Small intestine (tissue), 7 donors: Measurements from ENCODE around the gene PHACTR1. TPM values are rescaled to one million over a fixed set of nuclear protein-coding genes. Genes with fewer than 3 reads are reported as not detected.

Experiments used
- DNase-seq, 2 donors: peaks; one replicate each; pipeline versions ENCODE4 v3.0.0 to v3.0.0-alpha.2; 2013
- FAIRE-seq: peaks from 2 replicates; lab custom pipeline; 2012; peaks lifted over from hg19 to GRCh38; lab: Jason Lieb, UNC
- H3K27ac ChIP-seq, 3 donors: one replicate each; pipeline ENCODE4 v1.5.1; 2013; ENCODE audit warnings: low read length in 2 of 3, mild to moderate bottlenecking in 2 of 3, control low read depth in 1 of 3, inconsistent platforms in 1 of 3, low read depth in 1 of 3, moderate library complexity in 1 of 3
- H3K27me3 ChIP-seq, 3 donors: one replicate each; pipeline ENCODE4 v1.6.1; 2013; ENCODE audit warnings: low read length in 3 of 3, inconsistent platforms in 1 of 3; ENCODE audit not compliant: control insufficient read depth in 3 of 3, insufficient read depth in 3 of 3
- H3K36me3 ChIP-seq, 3 donors: one replicate each; pipeline ENCODE4 v1.6.1; 2013; ENCODE audit warnings: low read length in 3 of 3, inconsistent platforms in 1 of 3, low read depth in 1 of 3, mild to moderate bottlenecking in 1 of 3, moderate library complexity in 1 of 3; ENCODE audit not compliant: control insufficient read depth in 3 of 3, insufficient read depth in 2 of 3
- H3K4me1 ChIP-seq, 3 donors: one replicate each; pipeline ENCODE4 v1.6.1; 2013; ENCODE audit warnings: low read length in 2 of 3, inconsistent platforms in 1 of 3, low read depth in 1 of 3, mild to moderate bottlenecking in 1 of 3, moderate library complexity in 1 of 3; ENCODE audit not compliant: control insufficient read depth in 3 of 3, insufficient read depth in 2 of 3
- H3K4me3 ChIP-seq, 3 donors: one replicate each; pipeline ENCODE4 v1.5.1; 2013; ENCODE audit warnings: low read length in 3 of 3, control low read depth in 1 of 3, inconsistent platforms in 1 of 3, low read depth in 1 of 3, mild to moderate bottlenecking in 1 of 3, moderate library complexity in 1 of 3
- H3K9me3 ChIP-seq, 2 donors: one replicate each; pipeline ENCODE4 v1.6.1; 2013; ENCODE audit warnings: low read depth in 1 of 2, low read length in 1 of 2; ENCODE audit not compliant: control insufficient read depth in 2 of 2, insufficient read depth in 1 of 2
- WGBS, 3 donors: extraction: QIAGEN DNeasy Blood & Tissue Kit; methylation state at CpG; one replicate each; pipeline ENCODE4 v1.1.7; 2013; 5-methylcytosine and 5-hydroxymethylcytosine counted together
- polyA plus RNA-seq, 4 donors: library from polyadenylated mRNA; stranded (reverse) in 3 of 4; unstranded in 1 of 4; fragments of 200-250 nt in 3 of 4; fragments of 120-200 nt in 1 of 4; gene quantifications; one replicate each; pipeline versions ENCODE4 v1.2.1 to v1.2.3, GENCODE V29; 2013
- donor health status: healthy with polysubstance abuse.
- donor health status: control.
- donor health status: control.
- donor health status: Bipolar disorder and iron deficiency.
- donor health status: healthy.

PHACTR1 gene
- polyA plus RNA-seq, 4 donors = 0.67 to 3.8 (median 1.8) TPM

DNA sequence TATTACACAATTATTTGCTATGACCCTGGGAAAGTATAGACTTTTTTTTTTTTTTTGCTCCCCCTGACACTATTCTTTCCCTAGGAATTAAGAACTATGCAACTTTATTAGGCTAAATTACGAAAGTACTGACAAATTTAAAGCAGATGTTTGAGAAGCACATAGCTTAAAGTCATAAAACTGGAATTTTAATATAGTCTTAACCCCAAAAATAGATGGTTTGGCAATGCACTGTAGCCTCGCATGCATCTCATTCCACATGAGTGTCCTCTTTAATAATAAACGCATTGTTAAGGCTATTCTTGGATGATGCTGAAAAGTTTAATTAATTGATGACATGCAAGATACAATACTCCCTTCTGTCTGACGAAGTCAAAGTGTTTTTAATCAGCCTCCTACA lies 562.4 kb downstream of the PHACTR1 start:
- Histone ChIP-seq H3K27ac (no peak overlapping the region), H3K4me1 (peaks cover 0 to 2% (median 0%) of the 10 kb centered on the region in 3 donors), H3K36me3 (peaks cover 0 to 10% (median 2%) of the 10 kb centered on the region in 3 donors), H3K4me3 (no peak overlapping the region), H3K27me3 (no peaks in the 10 kb centered on the region), H3K9me3 (no peaks in the 10 kb centered on the region)
- no peak for DNase-seq
- WGBS, 3 donors = 61 to 77% (median 67%) methylated on average over 4 of the region's 4 CpGs
- FAIRE-seq = no peak

DNA sequence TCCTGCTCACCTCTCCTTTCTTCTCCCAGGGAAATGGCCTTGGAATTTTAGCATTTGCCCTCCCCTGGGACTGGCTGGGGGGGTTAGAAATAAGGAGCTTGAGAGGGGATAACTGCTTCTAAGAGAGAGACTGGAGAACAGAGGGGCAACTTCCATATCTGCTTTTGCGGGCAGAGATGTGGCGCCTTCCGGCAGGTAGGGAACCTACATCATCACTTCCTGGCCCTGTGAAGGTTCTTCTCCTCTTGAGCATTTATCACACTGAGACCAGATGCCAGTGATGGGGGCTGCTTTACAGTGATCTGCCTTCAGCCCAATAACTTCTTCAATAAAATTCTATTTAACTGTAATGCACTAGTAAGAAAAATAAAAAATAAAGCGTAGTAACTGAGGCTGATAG lies 563.7 kb downstream of the PHACTR1 start:
- H3K36me3 ChIP-seq = peaks cover 0 to 13% (median 2%) of the 10 kb centered on the region in 3 donors

DNA sequence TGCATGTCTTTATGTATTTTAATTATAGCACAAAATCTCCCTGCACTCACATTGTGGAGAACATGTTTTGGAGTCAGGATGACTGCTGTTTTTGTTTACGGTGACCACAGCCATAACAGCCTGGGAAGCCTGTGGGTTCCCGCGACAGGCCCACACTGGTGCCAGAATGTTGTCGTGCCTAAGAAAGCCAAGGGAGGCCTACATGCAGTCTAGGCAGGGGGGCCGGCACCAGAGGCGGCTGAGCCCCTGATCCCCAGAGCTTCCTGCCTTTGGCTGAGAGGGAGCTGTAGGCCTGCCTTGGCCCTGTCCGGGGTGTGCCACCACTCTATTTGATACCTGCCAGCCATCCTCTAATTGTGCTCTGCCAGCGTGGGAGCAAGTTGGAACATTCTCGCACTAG lies 565.1 kb downstream of the PHACTR1 start:
- Histone ChIP-seq H3K36me3 (peaks cover 0 to 14% (median 2%) of the 10 kb centered on the region in 3 donors), H3K27me3 (no peaks in the 10 kb centered on the region), H3K4me3 (no peak overlapping the region), H3K4me1 (peaks cover 0 to 2% (median 0%) of the 10 kb centered on the region in 3 donors), H3K27ac (no peak overlapping the region), H3K9me3 (peaks cover 0 to 16% of the 10 kb centered on the region in 2 donors)
- FAIRE-seq (no peak), DNase-seq (no peak)
- WGBS, 3 donors = 80 to 92% (median 92%) methylated on average over 9 of the region's 9 CpGs

More for the DNA sequence above, 563.7 kb downstream of the PHACTR1 start:
- peaks cover 0 to 5% of the 10 kb centered on the region in 2 donors for H3K9me3 ChIP-seq
- no peak overlapping the region for H3K4me3 ChIP-seq
- WGBS, 3 donors = 60 to 80% (median 61%) methylated on average over 4 of the region's 4 CpGs
- FAIRE-seq = no peak
- peaks cover 0 to 2% (median 0%) of the 10 kb centered on the region in 3 donors for H3K4me1 ChIP-seq
- H3K27ac ChIP-seq = no peak overlapping the region
- no peak for DNase-seq
- H3K27me3 ChIP-seq = no peaks in the 10 kb centered on the region

DNA sequence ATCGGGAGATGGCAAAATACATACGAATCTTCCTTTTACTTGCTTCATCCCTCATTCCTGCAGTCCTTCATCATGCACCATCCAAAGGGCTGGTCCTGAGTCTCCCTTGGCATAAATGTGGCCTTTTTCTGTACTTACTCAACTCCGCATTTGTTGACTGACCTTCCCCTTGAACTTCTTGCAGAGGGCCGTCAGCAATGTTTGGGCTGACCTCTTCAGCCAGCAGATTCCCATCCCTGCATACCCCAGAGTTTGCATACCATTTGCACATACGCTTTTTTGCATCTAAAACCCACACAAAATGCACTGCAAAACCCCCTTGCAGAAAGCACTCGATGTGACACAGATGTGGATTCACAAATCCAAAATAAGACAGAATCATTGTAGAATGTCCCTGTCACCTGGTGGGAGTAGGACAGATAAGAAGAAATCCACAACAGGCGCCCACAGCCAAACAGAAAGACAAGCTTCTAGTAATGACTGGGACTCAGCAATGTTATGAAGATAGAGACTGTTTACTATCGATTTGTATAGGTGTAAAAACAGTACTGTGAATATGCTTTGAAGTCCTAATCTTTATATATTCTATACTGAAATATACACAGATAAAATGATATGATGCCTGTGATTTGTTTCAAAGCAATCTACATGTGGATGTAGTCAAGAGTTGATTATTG lies 566.0 kb downstream of the PHACTR1 start:
- FAIRE-seq (no peak), DNase-seq (no peak)
- H3K4me1 ChIP-seq = peaks cover 0 to 2% (median 0%) of the 10 kb centered on the region in 3 donors

DNA sequence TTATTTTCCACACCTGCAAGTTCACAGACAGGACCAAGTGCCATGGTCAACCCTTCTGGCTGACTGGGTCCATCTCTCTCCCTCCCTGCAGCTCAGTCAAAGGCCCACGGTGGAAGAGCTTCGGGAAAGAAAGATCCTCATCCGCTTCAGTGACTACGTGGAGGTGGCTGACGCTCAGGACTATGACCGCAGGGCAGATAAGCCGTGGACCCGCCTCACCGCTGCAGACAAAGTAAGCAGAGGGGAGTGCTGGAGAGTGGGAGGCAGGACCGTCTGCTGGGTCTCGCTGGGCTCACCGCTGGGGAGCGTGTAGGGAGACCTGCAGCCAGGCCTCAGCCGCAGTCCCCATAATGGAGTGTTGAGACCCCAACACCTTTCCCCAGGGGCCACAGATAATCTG lies 566.8 kb downstream of the PHACTR1 start:
- no peaks in the 10 kb centered on the region for H3K27me3 ChIP-seq
- DNase-seq (peak in 1 of 2 donors; percentile 55), FAIRE-seq (no peak)
- no peak overlapping the region for H3K27ac ChIP-seq
- peaks cover 0 to 32% of the 10 kb centered on the region in 2 donors for H3K9me3 ChIP-seq
- H3K36me3 ChIP-seq = peaks cover 0 to 26% (median 2%) of the 10 kb centered on the region in 3 donors
- 91 to 92% (median 92%) methylated on average over 14 of the region's 14 CpGs for WGBS, 3 donors
- H3K4me1 ChIP-seq = peaks cover 0 to 2% (median 0%) of the 10 kb centered on the region in 3 donors
- no peak overlapping the region for H3K4me3 ChIP-seq

More for the DNA sequence above, 566.0 kb downstream of the PHACTR1 start:
- no peak overlapping the region for H3K4me3 ChIP-seq
- WGBS, 3 donors = 75 to 86% (median 79%) methylated on average over 8 of the region's 8 CpGs
- H3K9me3 ChIP-seq = peaks cover 0 to 24% of the 10 kb centered on the region in 2 donors
- no peak overlapping the region for H3K27ac ChIP-seq
- peaks cover 0 to 20% (median 2%) of the 10 kb centered on the region in 3 donors for H3K36me3 ChIP-seq
- H3K27me3 ChIP-seq = no peaks in the 10 kb centered on the region

DNA sequence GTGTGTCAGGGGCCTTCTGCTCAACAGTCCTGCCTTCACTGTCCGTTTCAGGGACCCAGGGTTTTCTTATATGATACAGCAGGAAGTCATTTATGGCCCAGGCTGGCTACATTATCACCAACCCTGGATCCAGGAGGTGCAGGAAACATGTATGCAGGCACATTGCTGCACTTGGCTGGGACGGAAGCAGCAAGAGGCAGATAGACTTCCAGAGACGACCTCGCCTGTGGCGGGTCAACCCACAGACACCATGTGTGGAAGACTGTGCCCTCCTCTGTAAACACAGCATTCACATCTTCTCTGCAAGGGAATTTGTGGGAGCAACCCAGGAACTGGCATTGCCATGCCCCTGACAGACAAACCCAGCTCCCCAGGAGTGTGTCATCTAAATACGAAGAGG lies 568.1 kb downstream of the PHACTR1 start:
- H3K27ac ChIP-seq = no peak overlapping the region

DNA sequence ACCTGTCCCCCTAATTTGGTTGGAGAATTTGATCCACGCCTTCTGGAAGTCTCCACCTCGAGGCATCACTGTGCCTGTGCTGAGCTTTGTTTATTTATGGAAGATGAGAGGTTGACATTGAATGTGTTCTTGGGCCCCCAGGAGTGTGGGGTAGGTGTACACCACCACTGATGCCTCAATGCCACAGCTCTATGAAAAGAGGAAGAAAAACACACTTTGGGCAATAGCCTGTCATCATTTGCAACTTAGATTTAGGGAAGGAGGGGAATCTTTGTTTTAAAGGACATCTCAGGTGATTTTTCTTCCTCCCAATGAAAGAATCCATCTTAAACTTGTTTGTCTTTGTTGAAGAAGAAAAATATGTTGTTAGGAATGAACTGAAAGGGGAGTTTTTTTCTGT lies 569.1 kb downstream of the PHACTR1 start:
- H3K36me3 ChIP-seq = peaks cover 0 to 32% (median under 1%) of the 10 kb centered on the region in 3 donors
- H3K27me3 ChIP-seq = no peaks in the 10 kb centered on the region
- H3K27ac ChIP-seq = no peak overlapping the region
- H3K9me3 ChIP-seq = peaks cover 0 to 41% of the 10 kb centered on the region in 2 donors
- FAIRE-seq (no peak), DNase-seq (no peak)
- no peak overlapping the region for H3K4me3 ChIP-seq
- peaks cover 0 to 10% (median 0%) of the 10 kb centered on the region in 3 donors for H3K4me1 ChIP-seq
- WGBS, 3 donors = 78 to 98% (median 85%) methylated on average over 2 of the region's 2 CpGs

More for the DNA sequence above, 568.1 kb downstream of the PHACTR1 start:
- Histone ChIP-seq H3K27me3 (no peaks in the 10 kb centered on the region), H3K4me3 (no peak overlapping the region), H3K4me1 (peaks cover 0 to 10% (median 0%) of the 10 kb centered on the region in 3 donors), H3K9me3 (peaks cover 0 to 41% of the 10 kb centered on the region in 2 donors), H3K36me3 (peaks cover 0 to 34% (median 2%) of the 10 kb centered on the region in 3 donors)
- WGBS, 3 donors = 88 to 95% (median 93%) methylated on average over 6 of the region's 6 CpGs
- no peak for DNase-seq
- FAIRE-seq = no peak

DNA sequence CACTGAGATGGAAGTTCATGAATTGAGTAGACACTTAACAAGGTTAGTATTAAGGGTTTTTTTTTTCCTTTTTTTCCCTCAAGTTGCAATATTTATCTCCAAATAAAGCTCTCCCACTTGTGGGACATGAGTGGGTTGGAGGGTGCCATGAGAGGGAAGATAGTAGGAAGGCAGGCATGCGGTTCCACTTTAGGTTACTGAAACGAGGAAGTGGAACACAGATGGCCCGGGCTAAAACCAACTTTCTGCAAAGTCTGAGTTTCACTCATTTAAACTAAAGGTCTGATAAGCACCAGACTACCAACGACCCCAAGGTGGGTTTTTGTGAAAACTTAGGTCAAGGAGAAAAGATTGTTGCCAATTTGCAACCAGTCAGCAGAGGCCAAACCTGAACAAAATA lies 569.6 kb downstream of the PHACTR1 start:
- no peak for DNase-seq
- H3K4me3 ChIP-seq = no peak overlapping the region
- H3K27ac ChIP-seq = no peak overlapping the region
- no peaks in the 10 kb centered on the region for H3K27me3 ChIP-seq
- FAIRE-seq = no peak
- WGBS, 3 donors = 74 to 83% (median 76%) methylated on average over 4 of the region's 4 CpGs
- peaks cover 0 to 10% (median 0%) of the 10 kb centered on the region in 3 donors for H3K4me1 ChIP-seq
- H3K9me3 ChIP-seq = peaks cover 0 to 41% of the 10 kb centered on the region in 2 donors
- H3K36me3 ChIP-seq = peaks cover 0 to 28% (median 0%) of the 10 kb centered on the region in 3 donors
